ENCODE measurements around the gene RNASEH2B.

DNA sequence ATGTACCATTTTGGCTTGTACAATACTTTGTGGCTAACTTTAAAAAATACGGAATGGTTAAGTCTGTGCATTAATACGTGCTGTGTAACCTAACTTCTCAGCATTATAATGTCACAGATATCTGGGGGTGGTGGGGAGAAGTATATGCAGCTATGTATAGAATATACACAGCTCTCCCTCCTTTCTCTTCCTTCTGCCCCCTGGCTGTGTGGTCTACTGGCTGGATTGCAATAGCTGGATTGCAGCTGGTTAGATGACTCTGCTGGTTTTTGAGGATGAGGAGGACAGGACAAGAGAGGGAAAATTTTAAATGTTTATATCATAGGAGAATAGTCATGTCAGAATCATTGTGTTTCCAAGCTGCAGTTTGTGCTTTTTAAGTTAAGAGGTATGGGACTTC lies 9.7 kb downstream of the RNASEH2B start:
- TF ChIP-seq, protein P1, sequence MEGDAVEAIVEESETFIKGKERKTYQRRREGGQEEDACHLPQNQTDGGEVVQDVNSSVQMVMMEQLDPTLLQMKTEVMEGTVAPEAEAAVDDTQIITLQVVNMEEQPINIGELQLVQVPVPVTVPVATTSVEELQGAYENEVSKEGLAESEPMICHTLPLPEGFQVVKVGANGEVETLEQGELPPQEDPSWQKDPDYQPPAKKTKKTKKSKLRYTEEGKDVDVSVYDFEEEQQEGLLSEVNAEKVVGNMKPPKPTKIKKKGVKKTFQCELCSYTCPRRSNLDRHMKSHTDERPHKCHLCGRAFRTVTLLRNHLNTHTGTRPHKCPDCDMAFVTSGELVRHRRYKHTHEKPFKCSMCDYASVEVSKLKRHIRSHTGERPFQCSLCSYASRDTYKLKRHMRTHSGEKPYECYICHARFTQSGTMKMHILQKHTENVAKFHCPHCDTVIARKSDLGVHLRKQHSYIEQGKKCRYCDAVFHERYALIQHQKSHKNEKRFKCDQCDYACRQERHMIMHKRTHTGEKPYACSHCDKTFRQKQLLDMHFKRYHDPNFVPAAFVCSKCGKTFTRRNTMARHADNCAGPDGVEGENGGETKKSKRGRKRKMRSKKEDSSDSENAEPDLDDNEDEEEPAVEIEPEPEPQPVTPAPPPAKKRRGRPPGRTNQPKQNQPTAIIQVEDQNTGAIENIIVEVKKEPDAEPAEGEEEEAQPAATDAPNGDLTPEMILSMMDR (IDR thresholded peaks at IDR 0.05; ENCODE audit: poor library complexity, severe bottlenecking) = no peak
- TF ChIP-seq EP300 (conservative IDR thresholded peaks at IDR 0.05; ENCODE audit: poor library complexity, severe bottlenecking) = no peak
- TF ChIP-seq, protein P2, sequence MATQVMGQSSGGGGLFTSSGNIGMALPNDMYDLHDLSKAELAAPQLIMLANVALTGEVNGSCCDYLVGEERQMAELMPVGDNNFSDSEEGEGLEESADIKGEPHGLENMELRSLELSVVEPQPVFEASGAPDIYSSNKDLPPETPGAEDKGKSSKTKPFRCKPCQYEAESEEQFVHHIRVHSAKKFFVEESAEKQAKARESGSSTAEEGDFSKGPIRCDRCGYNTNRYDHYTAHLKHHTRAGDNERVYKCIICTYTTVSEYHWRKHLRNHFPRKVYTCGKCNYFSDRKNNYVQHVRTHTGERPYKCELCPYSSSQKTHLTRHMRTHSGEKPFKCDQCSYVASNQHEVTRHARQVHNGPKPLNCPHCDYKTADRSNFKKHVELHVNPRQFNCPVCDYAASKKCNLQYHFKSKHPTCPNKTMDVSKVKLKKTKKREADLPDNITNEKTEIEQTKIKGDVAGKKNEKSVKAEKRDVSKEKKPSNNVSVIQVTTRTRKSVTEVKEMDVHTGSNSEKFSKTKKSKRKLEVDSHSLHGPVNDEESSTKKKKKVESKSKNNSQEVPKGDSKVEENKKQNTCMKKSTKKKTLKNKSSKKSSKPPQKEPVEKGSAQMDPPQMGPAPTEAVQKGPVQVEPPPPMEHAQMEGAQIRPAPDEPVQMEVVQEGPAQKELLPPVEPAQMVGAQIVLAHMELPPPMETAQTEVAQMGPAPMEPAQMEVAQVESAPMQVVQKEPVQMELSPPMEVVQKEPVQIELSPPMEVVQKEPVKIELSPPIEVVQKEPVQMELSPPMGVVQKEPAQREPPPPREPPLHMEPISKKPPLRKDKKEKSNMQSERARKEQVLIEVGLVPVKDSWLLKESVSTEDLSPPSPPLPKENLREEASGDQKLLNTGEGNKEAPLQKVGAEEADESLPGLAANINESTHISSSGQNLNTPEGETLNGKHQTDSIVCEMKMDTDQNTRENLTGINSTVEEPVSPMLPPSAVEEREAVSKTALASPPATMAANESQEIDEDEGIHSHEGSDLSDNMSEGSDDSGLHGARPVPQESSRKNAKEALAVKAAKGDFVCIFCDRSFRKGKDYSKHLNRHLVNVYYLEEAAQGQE (IDR thresholded peaks at IDR 0.05; ENCODE audit: borderline replicate concordance) = no peak

All from neural cell (in vitro differentiated cells).